ENCODE data around the gene STEAP4.

- TF ChIP-seq CTCF (CRISPR knock-in tag; IDR thresholded peaks at IDR 0.05) (no peak), FOXO1 (CRISPR knock-in tag; IDR thresholded peaks at IDR 0.05) (no peak), ISX (CRISPR knock-in tag; conservative IDR thresholded peaks at IDR 0.05) (no peak), ZNF883 (CRISPR knock-in tag; IDR thresholded peaks at IDR 0.05; ENCODE audit: not compliant biosample characterization) (no peak), ZNF563 (CRISPR knock-in tag; IDR thresholded peaks at IDR 0.05) (no peak), PLRG1 (conservative IDR thresholded peaks at IDR 0.05) (no peak), CBX1 (IDR thresholded peaks at IDR 0.05; ENCODE audit: low read depth) (no peak), AKAP8 (CRISPR knock-in tag; IDR thresholded peaks at IDR 0.05) (no peak), TFE3 (CRISPR knock-in tag; IDR thresholded peaks at IDR 0.05) (no peak), ZNF180 (CRISPR knock-in tag; IDR thresholded peaks at IDR 0.05; ENCODE audit: borderline replicate concordance, low read depth) (no peak), ZBTB4 (CRISPR knock-in tag; IDR thresholded peaks at IDR 0.05; ENCODE audit: borderline replicate concordance) (no peak), ZFP1 (CRISPR knock-in tag; IDR thresholded peaks at IDR 0.05) (no peak), RELA (CRISPR knock-in tag; IDR thresholded peaks at IDR 0.05) (no peak), THAP7 (CRISPR knock-in tag; IDR thresholded peaks at IDR 0.05) (no peak)
Measured at GRCh38 chr7:88321694-88322093, 15.0 kb upstream of the STEAP4 start.
